Measurements from ENCODE around the gene PRH2. TPM values are rescaled to one million over a fixed set of nuclear protein-coding genes. Genes with fewer than 3 reads are reported as not detected.

Gene PRH2
- total RNA-seq: 0.62 TPM

- no peak for DNase-seq
Observed at GRCh38 chr12:10928746-10929286, at the start of gene PRH2. PRH2 (plus strand) TSS chr12:10929236; CDS start chr12:10929274, 38 bp downstream.

DNA sequence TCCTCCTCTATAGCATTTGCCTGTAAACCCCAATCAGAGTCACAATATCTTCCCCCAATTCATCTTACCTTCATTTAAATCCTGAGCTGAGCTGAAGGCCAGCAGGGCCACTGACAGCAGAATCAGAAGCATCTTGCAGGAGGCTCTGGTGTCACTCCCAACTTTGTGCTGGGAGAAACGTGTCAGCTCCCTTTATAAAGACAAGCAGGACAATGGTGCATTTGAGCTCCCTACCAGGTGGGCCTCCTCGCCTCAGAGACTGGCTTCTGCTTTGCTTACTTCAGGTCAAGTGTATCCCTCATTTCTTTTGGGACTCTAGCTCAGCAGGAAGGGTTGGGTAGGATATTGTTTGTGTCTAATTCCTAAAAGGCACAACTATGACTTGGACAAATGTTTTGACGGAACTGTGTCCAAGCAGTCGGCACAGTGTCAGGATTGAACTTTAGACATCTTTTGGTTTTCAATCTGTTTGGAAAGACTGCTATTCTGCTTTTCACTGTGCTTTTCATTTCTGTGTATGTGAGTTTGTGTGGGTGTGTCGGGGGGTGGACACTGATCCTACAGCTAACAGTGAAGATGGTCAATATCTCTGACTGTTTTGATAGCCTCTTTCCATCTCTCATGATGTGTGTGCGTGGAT, 44.8 kb upstream of the PRH2 start, which contains the start of gene PRH1:
Gene PRH1, minus strand, starts transcription at position 170 of the 640 bp plus-strand sequence. Its CDS starts 38 bp downstream, at position 132.
- DNase-seq: no peak

GRCh38 chr12:10889226-10889625, 39.8 kb upstream of the PRH2 start:
- DNase-seq: no peak

DNA sequence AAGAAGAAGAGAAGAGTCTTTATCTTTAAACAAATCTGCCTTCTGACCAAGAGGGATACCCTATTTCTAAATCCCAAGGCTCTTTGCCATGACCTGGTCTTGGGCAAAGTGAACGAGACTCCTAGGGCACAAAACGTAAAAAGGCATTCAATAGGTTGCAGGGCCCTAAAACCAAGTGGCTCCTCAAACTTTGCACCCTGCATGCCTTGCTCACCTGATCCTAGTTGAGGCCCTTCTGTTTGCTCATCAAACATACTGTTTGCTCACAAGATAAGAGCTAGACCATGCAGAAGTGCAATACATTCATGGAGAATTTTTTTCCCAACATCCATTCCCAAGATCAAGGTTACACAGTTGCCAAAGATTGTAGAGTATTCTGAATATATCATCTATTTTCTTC, 37.1 kb upstream of the PRH2 start:
- DNase-seq: no peak

DNA sequence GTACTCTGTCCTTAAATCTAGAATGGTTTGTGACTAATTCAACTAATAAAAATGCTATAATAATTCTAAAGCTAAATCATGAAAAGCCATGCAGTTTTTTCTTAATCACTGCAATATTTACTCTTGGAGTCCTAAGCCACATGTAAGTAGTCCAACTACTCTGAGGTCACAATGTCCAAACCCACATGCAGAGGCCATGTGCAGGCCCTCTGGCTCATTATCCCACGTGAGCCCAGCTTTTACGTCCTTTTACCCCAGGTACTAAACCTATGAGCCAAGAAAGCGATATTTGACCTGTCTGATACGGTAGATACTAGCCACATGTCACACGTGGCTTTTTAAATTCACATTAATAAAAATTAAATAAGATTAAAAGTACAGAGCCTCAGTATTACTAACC, 32.2 kb upstream of the PRH2 start:
- DNase-seq: no peak

DNA sequence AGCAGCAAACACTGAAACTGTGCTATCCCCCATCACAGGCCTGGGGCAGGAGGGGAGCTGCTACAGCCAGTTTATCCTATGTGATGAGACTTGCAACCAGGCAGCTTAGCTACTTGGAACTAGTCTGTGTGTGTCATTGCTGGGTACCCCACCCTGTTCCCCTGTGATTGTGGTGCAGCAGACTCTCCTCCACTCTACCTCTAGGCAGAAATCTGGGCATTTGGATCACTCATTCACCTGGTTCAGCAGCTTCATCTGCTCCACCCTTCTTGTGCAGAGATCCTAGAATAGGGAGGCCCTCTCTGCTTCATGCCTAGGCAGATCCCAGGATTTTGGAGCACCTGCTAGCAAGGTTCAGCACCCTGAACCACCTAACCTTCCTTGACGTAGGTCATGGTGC, 28.5 kb upstream of the PRH2 start:
- no peak for DNase-seq

- DNase-seq: no peak
Observed at GRCh38 chr12:10900972-10901371, 28.1 kb upstream of the PRH2 start.

GRCh38 chr12:10901427-10901826, 27.6 kb upstream of the PRH2 start:
- DNase-seq: no peak

DNA sequence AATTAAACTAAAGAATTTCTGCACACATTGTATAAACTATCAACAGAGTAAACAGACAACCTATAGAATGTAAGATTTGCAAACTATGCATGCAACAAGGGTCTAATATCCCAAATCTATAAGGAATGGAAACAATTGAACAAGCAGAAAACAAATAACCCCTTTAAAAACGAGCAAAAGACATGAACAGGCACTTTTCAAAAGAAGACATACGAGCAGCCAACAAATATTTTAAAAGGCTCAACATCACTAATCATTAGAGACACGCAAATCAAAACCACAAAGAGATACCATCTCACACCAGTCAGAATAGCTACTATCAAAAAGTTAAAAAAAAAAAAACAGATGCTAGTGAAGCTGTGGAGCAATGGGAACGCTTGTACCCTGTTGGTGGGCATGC, 24.4 kb upstream of the PRH2 start:
- no peak for DNase-seq

GRCh38 chr12:10909462-10909861, 19.6 kb upstream of the PRH2 start, which contains the start of gene TAS2R13:
TAS2R13 (minus strand) TSS chr12:10909562; CDS start chr12:10909298, 264 bp downstream.
- DNase-seq: no peak

DNA sequence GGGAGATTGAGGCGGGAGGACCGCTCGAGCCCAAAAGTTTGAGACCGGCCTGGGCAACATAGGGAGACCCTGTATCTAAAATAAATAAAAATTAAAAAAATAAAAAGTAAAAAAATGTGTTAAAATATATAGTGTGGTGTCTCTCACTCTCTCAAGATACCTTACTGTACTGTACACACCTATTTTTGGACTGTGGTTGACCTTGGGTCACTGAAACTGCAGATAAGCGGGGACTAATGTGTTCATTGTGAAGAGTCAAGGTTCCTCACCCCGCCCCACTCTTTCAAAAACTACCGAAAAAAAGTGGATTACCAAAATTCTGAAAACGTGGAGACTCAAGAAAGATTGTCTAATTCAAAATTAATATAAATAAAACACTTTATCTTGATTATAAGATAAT, 18.7 kb upstream of the PRH2 start:
- DNase-seq: no peak

DNA sequence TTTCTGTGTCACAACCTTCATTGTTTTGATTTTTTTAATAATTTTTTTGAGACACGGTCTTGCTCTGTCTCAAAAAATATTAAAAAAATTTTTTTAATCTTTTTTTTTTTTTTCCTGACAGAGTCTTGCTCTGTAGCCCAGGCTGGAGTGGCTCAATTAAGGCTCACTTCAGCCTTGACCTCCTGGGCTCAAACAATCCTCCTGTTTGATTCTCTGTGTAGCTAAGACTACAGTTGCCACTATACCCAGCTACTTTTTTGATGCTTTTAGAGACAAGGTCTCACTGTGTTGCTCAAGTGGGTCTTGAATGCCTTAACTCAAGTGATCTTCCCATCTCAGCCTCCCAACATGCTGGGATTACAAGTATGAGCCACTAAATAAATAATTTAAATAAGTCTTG, 9.2 kb upstream of the PRH2 start:
- no peak for DNase-seq

DNA sequence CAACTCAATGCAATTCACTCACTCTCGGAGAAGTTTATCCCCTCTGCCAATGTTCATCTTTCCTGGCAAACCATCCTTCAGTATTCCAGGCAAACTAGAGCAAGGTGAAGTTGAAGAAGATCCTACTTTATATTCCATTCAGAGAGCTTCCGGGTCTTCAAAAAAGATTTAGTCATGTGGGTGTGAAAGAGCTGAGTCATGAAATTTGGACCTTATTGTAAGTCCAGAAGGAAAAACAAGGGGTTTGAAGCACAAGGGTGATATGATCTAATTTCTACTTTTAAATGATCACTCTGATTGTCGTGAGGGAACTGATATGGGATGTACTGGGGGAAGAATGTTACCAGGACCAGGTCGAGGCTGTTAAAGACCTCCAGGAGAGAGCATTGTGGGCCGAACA, 2.8 kb upstream of the PRH2 start:
- DNase-seq: no peak

- DNase-seq: no peak
Observed at GRCh38 chr12:10936506-10936905, 7.5 kb downstream of the PRH2 start.

DNA sequence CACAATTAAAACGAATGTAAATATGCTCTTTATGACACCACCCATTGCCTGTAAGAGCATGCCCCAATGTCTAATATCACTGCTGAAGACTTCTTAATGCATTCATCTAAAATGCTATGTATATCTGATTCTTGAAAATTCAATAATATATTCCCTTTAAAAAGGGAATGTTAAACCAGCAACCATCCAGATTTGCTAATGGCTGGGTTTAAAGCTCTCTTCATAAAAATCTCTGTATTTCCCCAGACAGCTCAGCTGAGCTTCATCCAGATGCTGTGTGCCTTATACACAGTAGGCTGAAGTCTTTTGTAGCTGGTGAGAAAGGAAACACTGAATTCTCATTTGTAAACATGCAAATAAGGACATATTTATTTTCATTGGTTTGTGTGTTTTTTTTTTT, 10.1 kb downstream of the PRH2 start, which contains the start of gene TAS2R14:
Gene TAS2R14, minus strand, starts transcription at position 101 of the 400 bp plus-strand sequence. Its CDS starts 56 bp downstream, at position 45.
- no peak for DNase-seq

GRCh38 chr12:10940389-10940788, 11.4 kb downstream of the PRH2 start:
- no peak for DNase-seq

DNA sequence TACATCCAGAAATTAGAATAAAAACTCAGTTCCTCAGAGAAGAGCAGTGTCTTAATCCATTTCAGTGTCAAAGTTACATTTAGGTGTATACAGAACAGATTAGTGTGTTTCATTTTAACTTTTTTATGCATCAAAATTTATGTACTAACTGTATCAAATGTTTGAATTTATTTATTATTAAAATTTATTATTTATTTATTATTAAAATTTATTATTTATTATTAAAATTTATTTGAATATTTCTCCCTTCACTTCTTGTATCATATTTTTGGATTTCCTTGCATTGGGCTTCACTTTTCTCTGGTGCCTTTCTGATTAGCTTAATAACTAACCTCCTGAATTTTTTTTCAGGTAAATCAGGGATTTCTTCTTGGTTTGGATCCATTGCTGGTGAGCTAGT, 12.3 kb downstream of the PRH2 start:
- no peak for DNase-seq

GRCh38 chr12:10941916-10942607, 13.0 kb downstream of the PRH2 start:
- DNase-seq: no peak

DNA sequence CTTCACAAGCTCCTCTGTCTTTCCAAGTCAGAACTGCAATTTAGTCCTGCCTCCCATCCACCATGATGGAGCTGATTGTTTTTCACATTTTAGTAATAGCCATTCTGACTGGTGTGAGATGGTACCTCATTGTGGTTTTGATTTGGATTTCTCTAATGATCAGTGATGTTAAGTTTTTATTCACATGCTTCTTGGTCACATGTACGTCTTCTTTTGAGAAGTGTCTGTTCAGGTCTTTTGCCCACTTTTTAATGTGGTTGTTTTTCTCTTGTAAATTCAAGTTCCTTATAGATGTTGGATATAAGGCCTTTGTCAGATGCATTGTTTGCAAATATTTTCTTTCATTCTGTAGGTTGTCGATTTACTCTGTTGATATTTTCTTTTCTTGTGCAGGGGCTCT, 14.1 kb downstream of the PRH2 start:
- no peak for DNase-seq

DNA sequence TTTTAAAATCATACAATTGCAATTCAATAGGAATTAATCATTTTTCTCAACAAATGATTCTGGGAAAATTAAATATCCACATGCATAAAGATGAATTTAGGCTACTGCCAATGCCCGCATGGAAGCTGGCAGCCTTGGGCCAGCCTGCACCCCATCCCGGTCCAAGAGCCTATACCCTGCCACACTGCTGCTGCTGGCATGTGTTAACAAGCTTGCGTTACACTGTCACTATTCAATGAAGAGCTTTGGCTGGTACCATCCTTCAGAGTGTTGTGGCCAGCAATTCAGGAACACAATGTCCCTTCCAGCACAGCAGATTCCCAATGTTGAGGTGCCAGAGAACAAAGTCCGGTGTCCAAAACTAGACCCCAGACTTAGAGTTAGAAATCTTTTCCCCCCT, 23.6 kb downstream of the PRH2 start:
- DNase-seq: no peak

- no peak for DNase-seq
Observed at GRCh38 chr12:10956085-10956484, 27.0 kb downstream of the PRH2 start.

GRCh38 chr12:10957741-10958140, 28.7 kb downstream of the PRH2 start:
- DNase-seq: no peak

- DNase-seq: no peak
Observed at GRCh38 chr12:10959804-10960203, 30.8 kb downstream of the PRH2 start.

DNA sequence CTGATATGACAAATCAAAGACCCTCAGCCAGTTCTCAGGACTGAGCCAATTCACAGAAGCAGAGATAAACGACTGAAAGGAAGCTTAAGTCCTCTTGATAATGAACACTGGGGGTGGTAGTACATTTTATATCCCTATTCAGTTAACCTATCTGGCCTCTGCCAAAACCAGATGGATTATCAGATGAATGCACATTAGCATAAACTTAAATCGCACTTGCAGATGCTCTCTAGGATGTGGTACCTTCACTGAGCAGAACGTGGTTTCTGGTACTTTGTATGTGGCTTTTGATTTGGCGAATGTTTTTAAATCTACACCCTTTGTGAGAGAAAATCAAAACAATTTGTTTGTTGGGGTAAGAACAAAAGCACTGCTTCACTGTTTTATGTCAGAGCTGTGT, 31.2 kb downstream of the PRH2 start:
- no peak for DNase-seq
